Nephron (organoid): Measurements from ENCODE around the gene KRT222.

Experiments
- H3K27ac Mint-ChIP-seq, 3 experiments: 2 replicates each; pipeline ENCODE4 v1.8.0; 2020; ENCODE audit warnings: mixed read lengths in 3 of 3, mild to moderate bottlenecking in 2 of 3, moderate library complexity in 1 of 3
- H3K27me3 Mint-ChIP-seq: 2 replicates; pipeline ENCODE4 v1.8.0; 2021; ENCODE audit warnings: low read depth, mild to moderate bottlenecking, moderate library complexity, mixed read lengths
- H3K36me3 Mint-ChIP-seq: 2 replicates; pipeline ENCODE4 v1.8.0; 2020; ENCODE audit warnings: low read depth, mixed read lengths
- H3K4me1 Mint-ChIP-seq: 2 replicates; pipeline ENCODE4 v1.8.0; 2020; ENCODE audit warnings: mixed read lengths
- H3K4me3 Mint-ChIP-seq, 3 experiments: 2 replicates each; pipeline ENCODE4 v1.8.0; 2020; ENCODE audit warnings: mild to moderate bottlenecking in 3 of 3, mixed read lengths in 3 of 3, moderate library complexity in 2 of 3
- H3K9me3 Mint-ChIP-seq: 2 replicates; pipeline ENCODE4 v1.8.0; 2020; ENCODE audit warnings: mixed read lengths
- CTCF ChIP-seq, 3 experiments: fragments of 200-600 bp; sonication (generic); IDR thresholded peaks; one replicate each; pipeline ENCODE4 v1.5.0; 2021; ENCODE audit warnings: antibody characterized with exemption in 3 of 3; ENCODE audit not compliant: unreplicated experiment in 3 of 3

The KRT222 gene

GRCh38 chr17:40664582-40665333 is at the start of gene KRT222:
Gene KRT222 (minus strand): TSS chr17:40665177. CDS start chr17:40665099, 78 bp downstream.
- H3K4me3 Mint-ChIP-seq, result peak within 1 kb of the TSS; percentile 68 to 85 (median 80)
- peaks cover 6% of the 10 kb centered on the region for H3K4me1 Mint-ChIP-seq
- TF ChIP-seq CTCF (IDR thresholded peaks at IDR 0.05; ENCODE audit: unreplicated experiment in 3 of 3), result no peak
- H3K27me3 Mint-ChIP-seq, result peaks cover 35% of the 10 kb centered on the region
- no peaks in the 10 kb centered on the region for H3K36me3 Mint-ChIP-seq
- H3K27ac Mint-ChIP-seq, result peak within 1 kb of the TSS in 1 of 3 experiments; percentile 60
- H3K9me3 Mint-ChIP-seq, result no peaks in the 10 kb centered on the region

GRCh38 chr17:40714473-40714872 is 49.5 kb upstream of the KRT222 start:
- H3K36me3 Mint-ChIP-seq, result no peaks in the 10 kb centered on the region
- no peaks in the 10 kb centered on the region for H3K4me1 Mint-ChIP-seq
- no peak for TF ChIP-seq CTCF (IDR thresholded peaks at IDR 0.05; ENCODE audit: unreplicated experiment in 3 of 3)
- no peaks in the 10 kb centered on the region for H3K9me3 Mint-ChIP-seq
- H3K4me3 Mint-ChIP-seq, result no peak overlapping the region
- H3K27ac Mint-ChIP-seq, result no peak overlapping the region
- peaks cover 9% of the 10 kb centered on the region for H3K27me3 Mint-ChIP-seq

GRCh38 chr17:40707745-40708144 is 42.8 kb upstream of the KRT222 start:
- Mint-ChIP-seq H3K27ac (no peak overlapping the region), H3K4me1 (no peaks in the 10 kb centered on the region), H3K27me3 (peaks cover 8% of the 10 kb centered on the region), H3K36me3 (no peaks in the 10 kb centered on the region), H3K4me3 (no peak overlapping the region), H3K9me3 (no peaks in the 10 kb centered on the region)
- TF ChIP-seq CTCF (IDR thresholded peaks at IDR 0.05; ENCODE audit: unreplicated experiment in 3 of 3), result no peak

GRCh38 chr17:40705584-40705983 is 40.6 kb upstream of the KRT222 start:
- Mint-ChIP-seq H3K4me1 (no peaks in the 10 kb centered on the region), H3K27ac (no peak overlapping the region), H3K4me3 (no peak overlapping the region), H3K36me3 (no peaks in the 10 kb centered on the region), H3K9me3 (no peaks in the 10 kb centered on the region), H3K27me3 (peaks cover 8% of the 10 kb centered on the region)
- TF ChIP-seq CTCF (IDR thresholded peaks at IDR 0.05; ENCODE audit: unreplicated experiment in 3 of 3), result no peak

- Mint-ChIP-seq H3K4me3 (no peak within 1 kb of the TSS), H3K36me3 (no peaks in the 10 kb centered on the region), H3K27ac (no peak within 1 kb of the TSS)
Observed at GRCh38 chr17:40703652-40704051, 38.7 kb upstream of the KRT222 start, which contains the start of gene KRT24. Gene KRT24 (minus strand): TSS chr17:40703752. CDS start chr17:40703693, 59 bp downstream.

More at GRCh38 chr17:40703652-40704051, 38.7 kb upstream of the KRT222 start, which contains the start of gene KRT24:
- TF ChIP-seq CTCF (IDR thresholded peaks at IDR 0.05; ENCODE audit: unreplicated experiment in 3 of 3), result no peak
- peaks cover 12% of the 10 kb centered on the region for H3K27me3 Mint-ChIP-seq
- H3K9me3 Mint-ChIP-seq, result no peaks in the 10 kb centered on the region
- peaks cover 12% of the 10 kb centered on the region for H3K4me1 Mint-ChIP-seq
